Bronchial epithelial cell (primary cell): Measurements from ENCODE around the gene PPP1R13B. TPM values are rescaled to one million over a fixed set of nuclear protein-coding genes. Genes with fewer than 3 reads are reported as not detected.

Experiments used
- DNase-seq: peaks from one replicate; pipeline ENCODE4 v3.0.0-alpha.2; 2010; ENCODE audit warnings: low read depth
- FAIRE-seq: peaks from 2 replicates; lab custom pipeline; 2011; peaks lifted over from hg19 to GRCh38; lab: Jason Lieb, UNC
- H3K27me3 ChIP-seq: 2 replicates; pipeline ENCODE4 v1.5.1; 2011; ENCODE audit warnings: low read length; ENCODE audit not compliant: control insufficient read depth, insufficient read depth
- H3K36me3 ChIP-seq: 2 replicates; pipeline ENCODE4 v1.5.1; 2011; ENCODE audit warnings: low read length; ENCODE audit not compliant: control insufficient read depth, insufficient read depth
- H3K4me3 ChIP-seq: 2 replicates; pipeline ENCODE4 v1.5.1; 2011; ENCODE audit warnings: mild to moderate bottlenecking, low read depth, low read length, control low read depth
- CTCF ChIP-seq: IDR thresholded peaks from 2 replicates; pipeline ENCODE4 v1.5.1; 2011; ENCODE audit warnings: mild to moderate bottlenecking, moderate library complexity, low read length, control low read depth, inconsistent platforms; ENCODE audit not compliant: insufficient read depth, severe bottlenecking
- total RNA-seq: library from RNA; depleted of rRNA; stranded (reverse); fragments of >200 nt; gene quantifications from 2 replicates; pipeline ENCODE4 v1.2.1, GENCODE V29; 2014

The PPP1R13B gene
- total RNA-seq, 1 donor from 2014 or later, result 4.2 TPM

DNA sequence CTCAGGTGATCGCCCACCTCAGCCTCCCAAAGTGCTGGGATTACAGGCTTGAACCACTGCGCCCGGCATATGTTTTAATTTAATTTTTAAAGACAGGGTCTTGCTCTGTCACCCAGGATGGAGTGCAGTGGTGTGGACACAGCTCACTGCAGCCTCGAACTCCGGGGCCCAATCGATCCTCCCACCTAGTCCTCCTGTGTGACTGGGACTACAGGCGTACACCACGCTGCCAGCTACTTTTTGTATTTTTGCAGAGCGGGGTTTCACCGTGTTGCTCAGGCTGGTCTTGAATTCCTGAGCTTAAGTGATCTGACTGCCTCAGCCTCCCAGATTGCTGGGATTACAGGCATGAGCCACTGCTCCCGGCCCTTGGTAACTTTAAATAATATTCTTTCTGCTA lies 30.8 kb upstream of the PPP1R13B start:
- Histone ChIP-seq H3K4me3 (no peak overlapping the region), H3K27me3 (no peaks in the 10 kb centered on the region), H3K36me3 (no peaks in the 10 kb centered on the region)
- no peak for DNase-seq
- TF ChIP-seq CTCF, result no peak
- FAIRE-seq, result no peak

GRCh38 chr14:103875010-103875409 lies 27.6 kb upstream of the PPP1R13B start:
- H3K36me3 ChIP-seq, result no peaks in the 10 kb centered on the region
- no peak for TF ChIP-seq CTCF
- no peak for DNase-seq
- H3K27me3 ChIP-seq, result no peaks in the 10 kb centered on the region
- no peak overlapping the region for H3K4me3 ChIP-seq
- FAIRE-seq, result no peak

GRCh38 chr14:103872481-103873113 lies 25.2 kb upstream of the PPP1R13B start:
- H3K4me3 ChIP-seq, result peak overlapping the region; percentile 46
- FAIRE-seq, result no peak

DNA sequence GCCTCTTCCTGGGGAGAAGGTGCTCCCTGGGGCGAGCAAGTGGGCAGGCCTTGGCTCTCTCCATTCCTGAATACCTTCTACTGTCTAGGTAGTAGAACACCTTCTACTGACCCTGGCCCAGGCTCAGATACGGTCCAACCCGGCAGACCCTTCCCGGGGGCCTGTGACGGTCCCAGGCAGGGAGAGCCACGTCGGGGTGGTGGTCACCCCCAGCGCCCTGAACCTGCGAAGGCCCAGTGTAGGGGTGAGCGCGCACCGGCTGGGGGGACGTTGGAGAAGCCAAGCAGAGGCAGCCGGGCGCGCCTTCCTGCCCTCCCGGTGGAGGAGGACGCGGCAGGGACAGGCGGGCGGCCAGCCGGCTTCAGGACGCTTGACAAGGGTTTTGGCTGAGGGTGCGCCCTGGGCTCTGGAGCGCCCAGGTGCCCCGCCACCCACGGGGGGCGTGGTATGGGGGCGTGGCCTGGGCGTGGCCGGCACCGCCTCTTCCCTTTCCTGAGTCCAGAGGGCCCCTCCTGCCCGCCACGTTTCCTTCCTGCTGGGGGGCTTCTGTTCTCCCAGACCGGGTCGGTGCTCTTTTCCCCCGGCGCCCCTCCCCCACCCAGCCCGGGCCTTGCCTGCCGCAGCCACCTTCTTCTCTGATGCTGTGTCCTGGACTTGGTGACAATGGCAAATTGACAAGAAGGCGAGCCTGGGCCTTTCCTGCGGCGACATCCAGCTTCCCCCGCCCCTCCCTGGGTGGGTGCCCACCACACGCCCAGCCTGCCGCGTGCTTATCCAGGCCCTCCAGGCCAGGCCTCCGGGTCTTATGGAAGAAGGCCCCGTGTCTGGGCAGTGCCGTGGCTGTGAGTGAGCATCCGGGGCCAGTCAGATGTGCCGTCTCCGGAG lies 24.5 kb upstream of the PPP1R13B start:
- H3K27me3 ChIP-seq, result no peaks in the 10 kb centered on the region
- peak overlapping the region; percentile 46 for H3K4me3 ChIP-seq
- TF ChIP-seq CTCF, result no peak
- FAIRE-seq, result no peak
- no peaks in the 10 kb centered on the region for H3K36me3 ChIP-seq
- DNase-seq, result peak; percentile 55

More at GRCh38 chr14:103872481-103873113, 25.2 kb upstream of the PPP1R13B start:
- H3K36me3 ChIP-seq, result no peaks in the 10 kb centered on the region
- DNase-seq, result no peak
- no peaks in the 10 kb centered on the region for H3K27me3 ChIP-seq
- no peak for TF ChIP-seq CTCF

DNA sequence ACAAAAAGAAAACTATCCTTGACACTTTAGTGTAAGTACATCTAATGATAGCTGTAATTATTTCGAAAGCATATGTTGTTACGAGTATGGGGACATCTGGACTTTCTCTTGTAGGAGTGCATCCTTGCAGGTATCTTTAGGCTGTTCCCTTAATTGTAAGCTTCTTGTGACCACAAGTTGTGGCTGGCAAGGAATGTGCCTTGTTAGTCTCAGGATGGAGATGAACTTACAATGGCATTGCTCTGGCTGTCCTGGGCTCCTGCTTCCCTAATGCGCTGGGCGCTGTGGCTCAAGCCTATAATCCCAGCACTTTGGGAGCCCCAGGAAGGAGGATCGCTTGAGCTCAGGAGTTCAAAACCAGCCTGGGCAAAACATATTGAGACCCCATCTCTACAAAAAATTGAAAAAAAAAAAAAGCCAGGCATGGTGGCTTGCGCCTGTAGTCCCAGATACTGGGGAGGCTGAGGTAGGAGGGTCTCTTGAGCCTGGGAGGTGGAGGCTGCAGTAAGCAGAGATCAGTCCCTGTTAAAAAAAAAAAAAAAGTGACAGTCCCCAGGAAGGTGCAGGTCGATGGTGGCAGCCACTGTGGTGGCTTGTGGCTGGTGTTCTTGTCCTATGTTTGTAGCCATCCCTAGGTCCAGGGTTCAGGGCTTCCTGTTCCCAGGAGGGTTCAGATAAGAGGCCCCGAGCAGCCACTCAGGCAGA lies 23.7 kb upstream of the PPP1R13B start:
- TF ChIP-seq CTCF, result no peak
- Histone ChIP-seq H3K4me3 (no peak overlapping the region), H3K27me3 (no peaks in the 10 kb centered on the region), H3K36me3 (no peaks in the 10 kb centered on the region)
- FAIRE-seq, result no peak
- DNase-seq, result no peak
